HG02852 (cell line): ENCODE data around the gene ACER3.
"Not testable (repeated sequence)": the region's sequence is repeated elsewhere in the genome, so short reads cannot be mapped to it uniquely, and the experiment has no call there.

Experiments
- ATAC-seq: cut with Tn5 transposase; IDR thresholded peaks from one replicate; pipeline ENCODE4 v1.9.1; 2021; ENCODE audit warnings: mild to moderate bottlenecking, moderate library complexity; ENCODE audit not compliant: unreplicated experiment

Gene ACER3

DNA sequence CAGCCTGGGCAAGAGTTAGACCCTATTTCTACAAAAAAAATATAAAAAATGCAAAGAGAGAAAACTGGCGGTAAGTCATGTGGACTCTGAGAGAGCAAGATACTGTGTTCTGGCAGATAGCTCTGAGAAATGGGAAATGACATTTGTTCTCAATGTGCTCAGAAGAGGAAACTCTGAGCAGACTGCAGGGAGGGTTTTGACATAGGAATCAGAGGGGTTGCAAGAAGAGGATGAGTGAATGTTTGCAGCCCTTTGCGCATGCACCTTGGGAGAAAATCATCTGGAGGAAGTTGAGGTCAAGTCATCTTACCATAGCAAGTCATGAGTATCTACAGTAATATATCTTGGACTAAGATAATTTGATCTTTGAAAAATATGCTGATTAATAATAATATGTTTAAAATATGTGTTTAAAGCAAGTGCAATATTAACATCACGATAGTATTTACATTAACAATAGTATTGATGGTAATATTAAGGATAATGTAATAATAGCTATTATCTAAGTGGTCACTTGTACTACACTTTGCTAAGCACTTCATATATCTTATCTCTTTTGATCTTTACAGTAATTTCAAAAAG, 2.6 kb downstream of the ACER3 start:
- no peak for ATAC-seq

DNA sequence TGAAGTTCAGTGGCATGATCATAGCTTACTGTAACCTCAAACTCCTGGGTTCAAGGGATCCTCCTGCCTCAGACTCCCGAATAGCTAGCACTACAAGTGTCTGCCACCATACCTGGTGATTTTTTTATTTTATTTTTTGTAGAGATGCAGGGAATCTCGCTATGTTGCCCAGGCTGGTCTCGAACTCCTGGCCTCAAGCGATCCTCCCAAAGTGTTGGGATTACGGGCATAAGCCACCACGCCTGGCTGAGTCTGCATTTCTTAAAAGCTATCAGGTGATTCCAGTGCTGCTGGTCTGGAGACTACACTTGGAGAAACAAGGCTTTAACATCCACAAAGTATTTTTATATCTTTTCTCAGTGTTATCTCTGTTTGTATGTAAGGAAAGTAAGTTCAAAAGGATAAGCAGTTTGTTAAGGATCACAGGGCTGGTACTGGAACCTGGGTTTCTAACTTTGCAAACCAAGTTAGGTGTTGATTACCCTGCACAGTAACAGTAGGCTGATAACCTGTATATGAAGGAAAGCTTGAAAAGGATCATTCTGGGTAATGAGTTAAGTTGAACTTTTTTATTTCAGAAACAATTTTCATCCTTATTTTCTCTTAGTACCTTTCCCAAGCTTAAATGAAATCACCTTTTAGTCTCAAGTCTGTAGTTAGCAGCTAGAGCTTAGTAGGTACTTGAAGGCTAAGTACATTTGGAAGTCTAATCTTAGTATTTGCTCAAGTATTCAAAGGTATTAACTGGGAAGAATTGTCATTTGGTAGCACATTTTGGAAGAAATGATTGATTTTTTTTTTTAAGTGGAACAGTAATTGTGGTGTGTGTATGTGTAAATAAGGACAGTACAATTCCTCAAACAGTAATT, 12.5 kb downstream of the ACER3 start:
- ATAC-seq, result no peak

DNA sequence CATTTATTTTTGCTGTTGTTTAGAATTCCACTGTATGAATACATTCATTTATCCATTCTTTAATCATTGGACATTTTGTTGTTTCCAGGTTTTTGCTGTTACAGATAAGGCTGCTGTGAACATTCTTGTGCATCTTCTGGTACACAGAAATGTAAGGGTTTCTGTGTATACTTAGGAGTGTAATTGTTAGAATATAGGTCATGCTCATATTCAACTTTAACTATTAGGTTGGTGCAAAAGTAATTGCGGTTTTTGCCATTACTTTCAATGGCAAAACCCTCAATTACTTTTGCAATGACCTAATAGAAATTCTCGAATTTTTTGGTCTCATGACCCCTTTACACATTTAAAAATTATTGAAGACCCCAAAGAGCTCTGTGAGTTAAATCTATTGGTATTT, 17.3 kb downstream of the ACER3 start:
- ATAC-seq, result no peak

DNA sequence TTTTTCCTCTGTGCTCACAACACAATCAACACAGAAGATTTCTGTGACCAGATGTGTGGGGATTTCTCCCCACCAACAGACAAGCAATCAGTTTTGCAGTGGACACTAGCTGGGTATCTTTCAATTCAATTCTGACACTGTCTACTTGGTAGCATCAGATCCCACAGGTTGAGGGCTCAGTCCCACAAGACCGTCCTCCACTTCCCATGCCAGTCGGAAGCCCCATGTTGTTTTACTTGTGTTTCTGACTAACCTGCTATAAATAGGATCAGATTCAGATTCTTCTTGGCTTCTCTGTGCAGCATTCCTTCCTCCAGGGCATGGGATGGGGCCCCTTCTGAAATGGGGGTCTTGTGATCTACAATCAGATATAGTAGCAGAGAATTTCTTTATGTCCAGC, 19.6 kb downstream of the ACER3 start:
- no peak for ATAC-seq

DNA sequence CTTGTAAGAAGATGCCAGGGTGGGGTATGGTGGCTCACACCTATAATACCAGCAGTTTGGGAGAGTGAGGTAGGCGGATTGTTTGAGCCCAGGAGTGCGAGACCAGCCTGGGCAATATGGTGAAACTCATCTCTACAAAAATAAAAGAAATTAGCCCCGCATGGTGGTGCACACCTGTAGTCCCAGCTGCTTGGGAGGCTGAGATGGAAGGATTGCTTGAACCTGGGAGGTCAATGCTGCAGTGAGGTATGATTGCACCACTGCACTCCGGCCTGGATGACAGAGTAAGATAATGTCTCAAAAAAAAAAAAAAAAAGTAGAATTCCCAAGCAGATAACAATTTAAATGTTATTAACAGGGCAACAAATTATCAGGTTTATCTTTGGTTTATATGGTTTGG, 20.2 kb downstream of the ACER3 start:
- no peak for ATAC-seq

DNA sequence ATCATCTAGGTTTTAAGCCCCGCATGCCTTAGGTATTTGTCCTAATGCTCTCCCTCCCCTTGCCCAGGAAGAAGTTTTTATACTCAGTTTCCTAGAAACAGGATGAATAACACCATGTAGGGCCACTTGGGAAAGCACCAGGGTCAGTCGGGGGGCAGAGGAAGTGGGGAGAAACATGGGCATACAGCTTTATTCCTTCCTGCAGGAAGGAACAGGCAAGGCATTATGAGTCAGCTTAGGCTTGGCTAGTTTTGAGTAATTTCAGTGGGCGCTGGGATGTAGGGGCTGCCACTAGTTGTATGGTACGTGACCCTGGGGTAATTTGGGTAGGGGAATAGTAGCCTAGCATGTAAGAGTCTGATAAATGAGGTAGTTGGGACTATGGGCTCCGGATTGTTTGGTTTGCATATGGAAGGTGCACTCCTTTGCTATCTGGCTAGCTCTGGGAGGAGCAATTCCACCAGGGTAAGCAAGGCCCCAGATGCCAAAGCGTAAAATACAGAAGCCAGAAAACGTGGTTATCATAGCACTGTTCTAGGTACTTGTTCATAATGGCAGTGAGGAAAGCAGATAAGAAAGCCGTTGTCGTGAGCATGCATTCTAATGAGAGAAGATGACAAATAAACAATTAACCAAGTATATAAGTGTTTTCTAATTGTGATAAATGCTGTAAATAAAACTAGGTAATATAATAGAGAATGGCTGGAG, 24.8 kb downstream of the ACER3 start:
- no peak for ATAC-seq

DNA sequence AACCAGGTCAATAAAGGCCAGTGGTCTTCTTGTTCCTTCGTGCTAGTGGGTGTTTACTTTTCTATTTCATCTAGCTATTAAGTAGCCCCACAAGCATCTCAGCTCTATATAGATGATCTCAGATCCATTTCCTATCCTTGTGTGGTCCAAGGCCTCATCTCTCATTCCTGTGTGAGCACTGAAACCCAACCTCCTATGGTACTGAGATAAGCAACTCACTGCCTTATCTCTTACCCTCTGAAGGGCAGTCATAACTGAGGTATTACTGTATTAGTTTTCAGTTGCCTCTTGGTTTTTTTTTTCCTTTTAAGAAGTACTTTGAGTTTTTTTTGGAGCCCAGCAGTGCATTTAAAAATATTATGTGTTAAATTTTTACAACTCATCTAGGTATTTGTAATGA, 28.3 kb downstream of the ACER3 start:
- no peak for ATAC-seq

DNA sequence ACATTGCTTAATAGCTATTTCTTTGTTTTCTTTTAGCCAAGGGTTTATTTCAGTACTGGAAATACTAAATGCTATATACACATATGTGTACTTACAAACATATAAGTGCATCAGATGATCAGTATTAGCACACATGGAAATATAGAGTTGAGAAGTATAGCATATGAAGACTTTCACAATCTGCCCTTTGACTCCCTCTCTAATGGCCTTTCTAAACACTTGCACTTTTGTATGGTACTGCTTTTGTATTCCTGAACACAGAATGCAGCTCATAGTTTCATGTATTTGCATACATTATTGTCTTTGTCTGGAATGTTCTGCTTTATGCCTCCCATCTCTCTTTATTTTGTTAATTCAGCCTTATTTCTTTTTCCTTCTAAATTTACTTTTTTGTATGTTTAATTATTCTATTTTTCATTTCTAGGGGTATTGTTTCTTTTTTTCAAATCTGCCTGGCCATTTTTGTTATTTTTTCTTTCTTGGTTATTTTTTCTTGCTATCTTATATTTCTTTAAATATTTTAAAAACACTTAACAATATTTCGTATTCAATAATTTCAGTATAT, 28.8 kb downstream of the ACER3 start:
- ATAC-seq, result no peak

DNA sequence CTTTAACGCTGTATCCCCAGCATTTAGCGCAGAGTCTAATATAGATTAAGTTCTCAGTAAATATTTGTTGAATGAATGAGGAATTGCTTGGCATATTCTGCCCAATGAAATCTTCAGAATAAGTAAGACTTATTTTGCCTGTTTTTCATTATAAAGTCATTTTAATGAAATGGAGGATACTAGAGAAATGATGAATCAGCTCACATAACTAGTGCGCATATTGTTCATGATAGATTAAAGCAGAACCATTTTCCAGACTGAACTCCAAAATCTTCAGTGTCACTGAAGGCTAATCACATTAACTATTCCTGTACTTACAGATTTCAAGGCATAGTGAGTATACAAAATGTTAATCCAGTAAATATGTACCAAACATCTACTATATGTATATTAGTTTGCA, 29.6 kb downstream of the ACER3 start:
- no peak for ATAC-seq

DNA sequence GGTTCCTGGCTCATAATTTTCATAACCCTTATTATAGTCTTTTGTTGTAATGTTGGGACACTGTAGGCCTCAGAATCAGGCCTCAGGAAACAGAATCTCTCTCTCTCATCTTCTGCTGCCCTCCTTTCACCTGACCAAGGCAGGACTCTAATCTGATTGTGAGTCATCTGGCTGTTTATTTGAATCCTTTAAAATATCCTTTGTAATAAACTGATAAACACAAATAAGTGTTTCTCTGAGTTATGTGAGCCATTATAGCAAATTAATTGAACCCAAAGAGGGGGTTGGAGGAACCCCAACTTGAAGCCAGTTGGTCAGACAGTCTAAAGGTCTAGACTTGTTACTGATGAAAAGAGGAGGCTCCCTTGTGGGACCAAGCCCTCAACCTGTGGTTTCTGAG, 30.6 kb downstream of the ACER3 start:
- no peak for ATAC-seq

DNA sequence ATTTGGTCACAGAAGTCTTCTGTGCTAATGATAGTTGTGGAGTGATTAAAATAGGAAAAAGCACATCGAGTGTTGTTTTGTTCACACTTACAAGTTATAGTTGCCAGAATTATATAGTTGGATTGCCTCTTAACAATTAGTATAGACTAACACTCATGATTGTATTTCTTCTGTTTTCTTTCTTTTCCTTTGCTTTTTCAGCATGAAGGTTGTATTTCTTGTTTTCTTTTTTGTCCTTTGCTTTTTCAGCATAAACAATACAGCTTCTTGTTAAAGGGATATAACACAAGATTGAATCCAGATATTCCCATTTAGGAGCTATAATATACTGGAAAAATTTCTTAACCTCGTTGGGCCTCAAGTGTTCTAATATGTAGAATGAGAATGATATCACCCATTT, 31.1 kb downstream of the ACER3 start:
- no peak for ATAC-seq

DNA sequence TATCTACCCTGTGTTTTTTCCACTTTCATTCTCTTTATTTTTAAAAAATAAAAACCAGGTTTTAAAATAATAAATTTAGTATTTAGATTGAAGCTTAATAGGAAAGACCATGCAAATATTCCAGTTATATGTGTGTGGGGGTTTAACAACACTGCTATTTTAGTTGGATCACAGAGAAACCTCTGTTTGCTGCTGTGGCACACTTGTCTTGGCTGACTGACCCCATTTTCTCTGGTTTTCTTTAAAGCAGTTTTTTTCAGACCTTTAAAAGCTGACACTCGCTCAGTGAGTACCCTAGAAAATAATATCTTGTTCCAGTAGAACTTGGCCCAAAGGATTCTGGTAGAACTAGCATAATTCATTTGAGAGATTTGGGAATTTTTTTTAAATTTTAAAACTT, 31.6 kb downstream of the ACER3 start:
- no peak for ATAC-seq

DNA sequence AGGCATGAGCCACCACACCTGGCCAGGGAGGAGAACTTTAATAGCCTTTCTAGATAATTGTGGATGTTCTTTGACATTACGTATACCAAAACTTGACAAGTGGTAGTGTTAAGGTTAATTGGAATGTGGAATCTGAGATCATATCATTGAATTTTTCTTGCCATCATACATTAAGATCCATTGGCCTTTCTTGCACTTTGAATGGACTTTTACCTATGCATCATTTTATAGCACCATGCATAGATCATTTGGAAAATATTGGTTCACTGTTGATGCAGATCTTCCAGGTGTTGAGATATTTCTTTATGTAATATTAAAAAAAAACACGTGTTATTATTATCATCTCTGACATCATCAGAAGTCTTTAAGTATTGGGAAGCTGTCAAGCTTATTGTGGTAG, 36.5 kb downstream of the ACER3 start:
- no peak for ATAC-seq

DNA sequence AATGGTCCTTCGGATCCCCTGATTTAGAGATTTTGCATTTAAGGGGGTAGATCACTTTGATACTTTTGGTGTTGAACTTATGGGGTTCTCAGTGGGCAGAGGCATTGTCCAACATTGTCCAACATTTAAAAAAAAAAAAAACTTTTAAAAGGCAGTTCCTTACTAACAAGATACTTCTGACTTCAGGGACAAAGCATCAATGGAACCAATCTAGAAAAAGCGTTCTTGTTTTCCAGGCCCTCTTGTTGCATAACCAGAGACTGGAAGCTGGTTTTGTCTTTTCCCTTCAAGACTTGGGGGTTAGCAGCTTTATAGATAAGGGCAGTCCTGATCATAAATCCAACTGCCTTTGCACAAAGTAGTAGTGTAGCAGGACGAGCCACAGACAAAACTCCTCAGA, 40.4 kb downstream of the ACER3 start:
- ATAC-seq, result no peak

DNA sequence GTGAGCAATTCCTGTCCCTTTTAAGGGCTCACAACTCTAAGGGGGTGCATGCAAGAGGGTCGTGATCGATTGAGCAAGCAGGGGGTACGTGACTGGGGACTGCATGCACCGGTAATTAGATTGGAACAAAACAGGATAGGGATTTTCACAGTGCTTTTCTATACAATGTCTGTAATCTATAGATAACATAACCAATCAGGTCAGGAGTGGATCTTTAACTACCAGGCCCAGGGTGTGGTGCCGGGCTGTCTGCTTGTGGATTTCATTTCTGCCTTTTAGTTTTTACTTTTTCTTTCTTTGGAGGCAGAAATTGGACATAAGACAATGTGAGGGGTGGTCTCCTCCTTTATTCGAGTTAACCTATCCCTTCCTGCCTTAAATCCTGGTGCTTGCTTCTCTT, 40.9 kb downstream of the ACER3 start:
- not testable (repeated sequence) for ATAC-seq

DNA sequence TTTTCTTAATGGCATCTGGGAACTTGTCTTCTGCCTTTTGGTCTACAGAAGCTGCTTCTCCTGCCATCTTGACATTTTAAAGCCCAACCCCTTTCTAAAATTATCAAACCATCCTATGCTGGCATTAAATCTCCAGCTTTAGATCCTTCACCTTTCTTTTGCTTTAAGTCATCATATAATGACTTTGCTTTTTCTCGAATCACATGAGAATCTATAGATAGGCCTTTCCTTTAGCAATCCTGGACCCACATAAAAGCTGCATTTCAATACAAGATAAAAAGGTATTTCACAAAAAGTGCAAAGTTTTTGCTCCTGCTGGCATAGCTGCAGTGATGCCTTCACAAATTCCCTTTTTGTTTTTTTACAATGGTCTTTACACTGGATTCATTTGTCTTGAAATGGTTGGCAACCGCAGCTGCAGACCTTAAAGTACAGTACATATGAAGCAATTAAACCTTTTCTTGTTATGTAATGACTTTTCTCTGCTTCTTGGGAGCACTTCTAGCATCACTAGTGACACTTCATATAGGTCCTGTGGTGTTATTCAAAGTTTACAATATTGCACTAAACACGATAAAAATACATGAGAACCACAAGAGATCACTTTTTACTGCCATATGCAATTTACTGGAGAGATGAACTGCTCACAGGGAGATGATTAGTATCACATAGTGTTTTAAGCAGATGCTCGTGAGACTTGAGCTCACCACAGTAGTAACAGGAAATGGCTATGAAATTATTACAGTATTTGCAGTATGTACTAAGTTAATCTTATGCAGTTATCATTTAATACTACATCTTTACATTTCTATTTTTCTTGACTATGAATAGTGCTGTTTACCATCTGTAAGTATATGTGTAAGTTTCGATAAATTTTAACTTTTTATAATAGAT, 41.6 kb downstream of the ACER3 start:
- ATAC-seq, result no peak

DNA sequence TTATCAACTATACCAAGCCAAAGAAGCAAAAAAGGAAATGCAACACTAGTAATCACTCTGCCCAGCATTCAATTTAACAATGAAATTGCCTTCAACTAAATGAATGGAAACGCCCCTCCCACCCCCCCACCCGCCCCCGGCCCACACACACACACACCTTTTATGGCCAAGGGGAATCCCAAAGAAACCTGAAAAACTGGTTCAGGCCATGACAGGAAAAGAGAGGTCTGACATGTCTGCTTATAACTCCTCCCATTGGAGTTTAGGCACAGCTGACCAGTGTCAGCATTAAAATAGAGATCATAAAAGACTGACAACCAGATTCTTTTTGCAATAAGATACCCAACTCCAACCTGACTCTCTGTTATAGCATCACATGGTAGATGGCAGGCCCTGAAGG, 42.6 kb downstream of the ACER3 start:
- no peak for ATAC-seq

DNA sequence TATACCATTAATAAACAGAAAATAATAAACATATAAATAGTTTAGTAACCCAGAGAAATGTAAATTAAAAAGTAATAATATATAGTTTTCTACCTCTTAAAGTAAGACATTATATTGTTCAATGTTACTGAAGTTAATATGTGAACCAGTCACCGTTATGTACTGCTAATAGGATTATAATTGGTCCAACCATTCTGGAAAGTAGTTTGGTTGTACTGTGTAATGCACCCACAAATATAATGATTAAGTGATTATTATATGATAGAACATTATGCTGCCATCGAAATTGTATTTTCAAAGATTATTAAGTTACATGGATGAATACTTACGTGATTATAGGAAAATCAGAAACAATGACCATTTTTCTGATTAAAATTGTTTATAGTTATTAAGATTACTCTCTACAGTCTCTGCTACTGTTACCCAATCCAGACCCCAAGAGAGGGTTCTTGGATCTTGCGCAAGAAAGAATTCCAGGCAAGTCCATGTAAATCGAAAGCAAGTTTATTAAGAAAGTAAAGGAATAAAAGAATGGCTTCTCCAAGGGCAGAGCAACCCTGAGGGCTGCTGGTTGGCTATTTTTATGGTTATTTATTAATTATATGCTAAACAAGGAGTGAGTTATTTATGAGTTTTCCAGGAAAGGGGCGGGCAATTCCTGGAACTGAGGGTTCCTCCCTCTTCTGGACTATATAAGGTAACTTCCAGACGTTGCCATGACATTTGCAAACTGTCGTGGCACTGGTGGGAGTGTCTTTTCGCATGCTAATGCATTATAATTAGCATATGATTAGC, 50.1 kb downstream of the ACER3 start:
- no peak for ATAC-seq

DNA sequence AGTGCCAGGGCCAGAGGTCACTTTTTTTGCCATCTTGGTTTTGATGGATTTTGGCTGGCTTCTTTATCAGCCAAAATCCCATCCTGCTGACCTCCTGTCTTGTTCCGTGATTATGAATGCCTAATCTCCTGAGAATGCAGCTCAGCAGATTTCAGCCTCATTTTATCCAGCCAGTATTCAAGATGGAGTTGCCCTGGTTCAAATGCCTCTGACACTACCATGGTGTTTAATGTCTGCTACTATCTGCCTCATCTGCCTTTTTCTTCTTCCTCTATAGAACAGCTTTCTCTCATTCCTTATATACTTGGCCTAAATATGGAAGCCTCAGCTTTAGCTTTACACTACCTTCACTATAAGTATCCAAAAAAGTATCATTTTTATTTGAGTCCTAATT, 50.7 kb downstream of the ACER3 start:
- ATAC-seq, result no peak

DNA sequence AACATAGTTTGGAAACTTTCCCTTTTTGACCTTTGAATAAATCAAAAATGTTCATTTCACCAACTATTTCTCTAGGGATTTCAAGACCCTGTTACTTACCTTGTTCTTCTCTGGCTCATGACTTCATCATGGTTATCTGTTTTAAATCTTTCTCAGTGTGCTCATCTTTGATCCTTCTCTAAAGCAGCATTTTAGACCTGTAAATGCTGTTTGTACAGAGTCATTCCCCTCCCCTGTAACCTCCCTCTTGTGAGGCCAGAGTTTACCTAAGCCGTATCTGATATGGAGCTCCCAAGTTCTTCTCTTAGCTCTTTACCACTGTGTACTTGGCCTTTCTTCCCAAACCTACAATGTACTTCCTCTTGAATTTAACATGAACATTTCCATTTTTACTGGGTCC, 56.0 kb downstream of the ACER3 start:
- no peak for ATAC-seq
